Transverse colon (tissue), 4 donors: Measurements from ENCODE around the gene OR5B3. TPM values are rescaled to one million over a fixed set of nuclear protein-coding genes. Genes with fewer than 3 reads are reported as not detected.

ENCODE experiments used
- DNase-seq: peaks from one replicate; pipeline ENCODE4 v3.0.0-alpha.2; 2019
- H3K27ac ChIP-seq, 4 donors: fragments of 200-600 bp; sonication (generic); 2 replicates each; pipeline ENCODE4 v1.5.1; 2016 to 2018; ENCODE audit warnings: inconsistent platforms in 4 of 4
- H3K27me3 ChIP-seq: fragments of 200-600 bp; sonication (generic); 2 replicates; pipeline ENCODE4 v1.5.1; 2017; ENCODE audit warnings: inconsistent platforms
- H3K36me3 ChIP-seq, 4 donors: fragments of 200-600 bp; sonication (generic); 2 replicates each; pipeline ENCODE4 v1.5.1; 2017 to 2019; ENCODE audit warnings: inconsistent platforms in 4 of 4
- H3K4me1 ChIP-seq, 4 donors: fragments of 200-600 bp; sonication (generic); 2 replicates each; pipeline ENCODE4 v1.5.1; 2017 to 2020; ENCODE audit warnings: inconsistent platforms in 4 of 4
- H3K4me3 ChIP-seq, 4 donors: fragments of 200-600 bp; sonication (generic); 1 replicate in 1 of 4; 2 replicates in 3 of 4; pipeline versions ENCODE4 v1.5.1 to v1.6.1; 2017 to 2019; ENCODE audit warnings: inconsistent platforms in 4 of 4
- H3K9me3 ChIP-seq, 2 donors: fragments of 200-600 bp; sonication (generic); 2 replicates each; pipeline ENCODE4 v1.5.1; 2017 to 2019; ENCODE audit warnings: inconsistent platforms in 2 of 2
- CTCF ChIP-seq, 5 experiments: fragments of 200-600 bp in 3 of 5; fragments of 450-650 bp in 2 of 5; sonication (generic) in 3 of 5; IDR thresholded peaks; 1 replicate in 2 of 5; 2 replicates in 3 of 5; pipeline ENCODE4 v1.5.1; 2016 to 2017; ENCODE audit warnings: antibody characterized with exemption in 5 of 5, inconsistent platforms in 3 of 5, mild to moderate bottlenecking in 2 of 5, moderate library complexity in 1 of 5
- EP300 ChIP-seq: sonication (generic); formaldehyde crosslinking; IDR thresholded peaks from one replicate; pipeline ENCODE4 v1.6.1; 2017; ENCODE audit warnings: antibody characterized with exemption, low read depth
- POLR2A ChIP-seq: fragments of 450-650 bp; IDR thresholded peaks from one replicate; pipeline ENCODE4 v1.6.1; 2016; ENCODE audit warnings: antibody characterized with exemption, mild to moderate bottlenecking, moderate library complexity
- POLR2AphosphoS5 ChIP-seq, 3 donors: sonication (generic); formaldehyde crosslinking; IDR thresholded peaks; one replicate each; pipeline ENCODE4 v1.6.1; 2016; ENCODE audit warnings: antibody characterized with exemption in 3 of 3
- WGBS, 2 donors: methylation state at CpG; one replicate each; pipeline ENCODE4 v1.1.5; 2018; ENCODE audit warnings: low coverage in 1 of 2; 5-methylcytosine and 5-hydroxymethylcytosine counted together
- in situ Hi-C, 4 donors: fragments of 200-750 bp; cut with MboI; loops; one replicate each; pipeline versions ENCODE4 v1.15.0 to v1.15.1; 2017; ENCODE audit warnings: low sequenced_read_pairs in 3 of 4, low pct_ligation_motif_present in 1 of 4, low pct_unique_long_range_greater_than_20kb in 1 of 4
- intact Hi-C: fragments of 100-400 bp; cut with DNase I; formaldehyde crosslinking; loops from one replicate; pipeline ENCODE4 v1.15.1; 2023; ENCODE audit warnings: low total_unique reads
- total RNA-seq, 4 donors: library from RNA; depleted of rRNA; stranded (reverse); fragments of >200 nt; gene quantifications; one replicate each; pipeline ENCODE4 v1.1.0, GENCODE V29; 2016

The OR5B3 gene
- total RNA-seq, 4 donors from 2014 or later: not detected

GRCh38 chr11:58354727-58355126, 51.9 kb downstream of the OR5B3 start:
- no peaks in the 10 kb centered on the region for H3K9me3 ChIP-seq
- no peaks in the 10 kb centered on the region for H3K27me3 ChIP-seq
- H3K36me3 ChIP-seq: no peaks in the 10 kb centered on the region
- 80 to 81% methylated on average over 3 of the region's 3 CpGs for WGBS, 2 donors
- intact Hi-C loops (no loop called here), in situ Hi-C loops (no loop called here)
- DNase-seq: no peak
- no peak overlapping the region for H3K27ac ChIP-seq
- TF ChIP-seq CTCF (IDR thresholded peaks at IDR 0.05) (no peak), POLR2A (no peak), POLR2AphosphoS5 (IDR thresholded peaks at IDR 0.05) (no peak), EP300 (no peak)
- no peaks in the 10 kb centered on the region for H3K4me1 ChIP-seq
- no peak overlapping the region for H3K4me3 ChIP-seq

Other genes starting within 250 kb of the OR5B3 start
- not detected for gene OR9Q2, start 217.8 kb downstream of the OR5B3 start, total RNA-seq
- not detected for gene OR1S2, start 202.7 kb downstream of the OR5B3 start, total RNA-seq
- not detected for gene OR1S1, start 194.2 kb downstream of the OR5B3 start, total RNA-seq
- not detected for gene OR10Q1, start 178.0 kb downstream of the OR5B3 start, total RNA-seq
- not detected for gene OR10W1, start 138.6 kb downstream of the OR5B3 start, total RNA-seq
- gene OR5B17, start 47.8 kb downstream of the OR5B3 start, total RNA-seq: not detected
- gene OR5B2, start 21.2 kb upstream of the OR5B3 start, total RNA-seq: not detected
- not detected for gene OR5B12, start 35.4 kb upstream of the OR5B3 start, total RNA-seq
- gene OR5B21, start 101.2 kb upstream of the OR5B3 start, total RNA-seq: not detected
- 10 to 100 TPM in 3 of 4 donors, 1 to 10 TPM in 1; 10.0 to 18.7 (median 16.0) TPM for gene LPXN, start 169.0 kb upstream of the OR5B3 start, total RNA-seq
- 10 to 100 TPM; 38.6 to 62.0 (median 56.2) TPM for gene ZFP91, start 172.2 kb upstream of the OR5B3 start, total RNA-seq
- 1 to 10 TPM in 3 of 4 donors, not detected in 1; 1.1 to 2.1 (median 1.5) TPM for gene CNTF, start 215.8 kb upstream of the OR5B3 start, total RNA-seq